Glomerular visceral epithelial cell (primary cell): ENCODE results near the gene NLRC3.
"Not testable (repeated sequence)": the region's sequence is repeated elsewhere in the genome, so short reads cannot be mapped to it uniquely, and the experiment has no call there.

Source experiments
- DNase-seq: peaks from one replicate; pipeline ENCODE4 v3.0.0-alpha.2; 2016; ENCODE audit errors: extremely low spot score

NLRC3 gene, protein sequence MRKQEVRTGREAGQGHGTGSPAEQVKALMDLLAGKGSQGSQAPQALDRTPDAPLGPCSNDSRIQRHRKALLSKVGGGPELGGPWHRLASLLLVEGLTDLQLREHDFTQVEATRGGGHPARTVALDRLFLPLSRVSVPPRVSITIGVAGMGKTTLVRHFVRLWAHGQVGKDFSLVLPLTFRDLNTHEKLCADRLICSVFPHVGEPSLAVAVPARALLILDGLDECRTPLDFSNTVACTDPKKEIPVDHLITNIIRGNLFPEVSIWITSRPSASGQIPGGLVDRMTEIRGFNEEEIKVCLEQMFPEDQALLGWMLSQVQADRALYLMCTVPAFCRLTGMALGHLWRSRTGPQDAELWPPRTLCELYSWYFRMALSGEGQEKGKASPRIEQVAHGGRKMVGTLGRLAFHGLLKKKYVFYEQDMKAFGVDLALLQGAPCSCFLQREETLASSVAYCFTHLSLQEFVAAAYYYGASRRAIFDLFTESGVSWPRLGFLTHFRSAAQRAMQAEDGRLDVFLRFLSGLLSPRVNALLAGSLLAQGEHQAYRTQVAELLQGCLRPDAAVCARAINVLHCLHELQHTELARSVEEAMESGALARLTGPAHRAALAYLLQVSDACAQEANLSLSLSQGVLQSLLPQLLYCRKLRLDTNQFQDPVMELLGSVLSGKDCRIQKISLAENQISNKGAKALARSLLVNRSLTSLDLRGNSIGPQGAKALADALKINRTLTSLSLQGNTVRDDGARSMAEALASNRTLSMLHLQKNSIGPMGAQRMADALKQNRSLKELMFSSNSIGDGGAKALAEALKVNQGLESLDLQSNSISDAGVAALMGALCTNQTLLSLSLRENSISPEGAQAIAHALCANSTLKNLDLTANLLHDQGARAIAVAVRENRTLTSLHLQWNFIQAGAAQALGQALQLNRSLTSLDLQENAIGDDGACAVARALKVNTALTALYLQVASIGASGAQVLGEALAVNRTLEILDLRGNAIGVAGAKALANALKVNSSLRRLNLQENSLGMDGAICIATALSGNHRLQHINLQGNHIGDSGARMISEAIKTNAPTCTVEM

GRCh38 chr16:3577302-3577752, at the start of gene NLRC3:
Gene NLRC3, minus strand, starts transcription at chr16:3577403. Its CDS starts 12,367 bp downstream, at chr16:3565036.
- no peak for DNase-seq

GRCh38 chr16:3625911-3626732, 48.9 kb upstream of the NLRC3 start:
- DNase-seq = no peak

- DNase-seq = no peak
These were observed 48.1 kb upstream of the NLRC3 start for GRCh38 chr16:3625331-3625730.

GRCh38 chr16:3623642-3624041, 46.4 kb upstream of the NLRC3 start:
- DNase-seq = no peak

DNA sequence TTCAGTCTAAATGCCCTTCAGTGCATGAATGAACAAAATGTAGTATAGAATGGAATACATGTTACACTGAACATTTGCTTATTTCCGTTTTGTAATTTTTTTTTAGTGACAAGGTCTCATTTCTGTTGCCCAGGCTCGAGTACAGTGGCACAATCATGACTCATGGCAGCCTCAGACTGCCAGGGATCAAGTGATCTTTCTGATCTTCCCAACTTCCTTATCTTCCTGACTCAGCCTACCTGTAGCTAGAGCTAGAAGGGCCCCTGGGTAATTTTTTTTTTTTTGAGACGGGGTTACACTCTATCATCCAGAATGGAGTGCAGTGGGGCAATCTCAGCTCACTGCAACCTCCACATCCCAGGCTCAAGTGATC, 41.6 kb upstream of the NLRC3 start:
- DNase-seq = no peak

GRCh38 chr16:3612510-3613466, 35.6 kb upstream of the NLRC3 start:
- no peak for DNase-seq

DNA sequence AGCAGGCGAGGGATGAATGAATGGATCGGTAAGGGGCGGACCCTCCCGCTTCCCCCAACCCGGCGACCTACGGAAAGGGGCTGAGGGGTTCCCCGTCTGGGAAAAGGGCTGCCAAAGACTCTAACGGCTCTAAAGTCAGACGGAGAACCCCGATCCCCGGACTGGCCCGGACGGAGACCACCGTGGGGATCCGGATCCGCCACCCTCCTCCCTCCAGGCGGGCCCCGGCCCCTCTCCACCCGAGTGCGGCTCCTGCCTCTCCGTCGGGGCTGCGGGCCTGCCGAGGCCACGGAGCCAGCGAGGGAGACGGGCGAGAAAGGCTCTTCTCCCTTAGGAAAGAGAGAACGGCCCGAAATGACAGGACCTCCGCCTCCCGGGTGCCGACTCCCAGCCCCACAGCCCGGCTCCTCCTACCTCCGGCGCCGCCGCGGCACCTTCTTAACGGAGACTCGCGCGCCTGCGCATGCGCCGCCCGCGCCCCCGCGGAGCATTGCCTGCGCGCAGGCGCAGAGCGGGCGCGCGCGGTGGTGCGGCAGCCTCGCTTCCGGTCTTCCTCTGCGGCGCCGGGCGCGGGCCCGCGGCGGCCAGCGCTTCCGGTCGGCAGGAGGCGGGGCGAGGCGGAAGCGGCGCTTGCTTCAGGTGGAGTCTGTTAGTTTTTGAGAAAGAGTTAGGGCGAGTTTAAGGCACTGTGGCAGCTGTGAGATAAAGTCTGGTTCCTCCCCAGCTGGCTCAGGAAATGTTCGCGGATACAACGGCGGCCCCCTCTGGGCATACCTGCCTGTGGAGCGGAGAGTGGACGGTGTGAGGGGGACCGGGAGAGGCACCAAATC, 34.2 kb upstream of the NLRC3 start, which contains the start of gene SLX4:
Gene SLX4, minus strand, starts transcription at position 461 of the 830 bp plus-strand sequence. CDS start 2,642 bp downstream, outside the sequence.
- DNase-seq = peak; percentile 95

- no peak for DNase-seq
These were observed 33.5 kb upstream of the NLRC3 start for GRCh38 chr16:3610698-3611145.

- no peak for DNase-seq
These were observed 32.9 kb upstream of the NLRC3 start for GRCh38 chr16:3609895-3610697.

DNA sequence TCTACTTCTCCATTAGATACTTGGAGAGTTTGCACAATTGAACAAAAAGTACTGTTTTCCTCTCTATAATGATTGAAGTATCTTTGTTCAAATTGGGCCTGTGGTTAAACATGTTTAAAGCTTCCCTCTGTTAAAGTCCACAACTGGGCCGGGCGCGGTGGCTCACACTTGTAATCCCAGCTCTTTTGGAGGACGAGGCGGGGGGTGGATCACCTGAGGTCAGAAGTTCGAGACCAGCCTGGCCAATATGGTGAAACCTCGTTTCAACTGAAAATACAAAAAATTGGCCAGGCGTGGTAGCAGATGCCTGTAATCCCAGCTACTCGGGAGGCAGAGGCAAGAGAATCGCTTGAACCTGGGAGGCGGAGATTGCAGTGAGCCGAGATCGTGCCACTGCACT, 31.8 kb upstream of the NLRC3 start:
- DNase-seq = not testable (repeated sequence)

DNA sequence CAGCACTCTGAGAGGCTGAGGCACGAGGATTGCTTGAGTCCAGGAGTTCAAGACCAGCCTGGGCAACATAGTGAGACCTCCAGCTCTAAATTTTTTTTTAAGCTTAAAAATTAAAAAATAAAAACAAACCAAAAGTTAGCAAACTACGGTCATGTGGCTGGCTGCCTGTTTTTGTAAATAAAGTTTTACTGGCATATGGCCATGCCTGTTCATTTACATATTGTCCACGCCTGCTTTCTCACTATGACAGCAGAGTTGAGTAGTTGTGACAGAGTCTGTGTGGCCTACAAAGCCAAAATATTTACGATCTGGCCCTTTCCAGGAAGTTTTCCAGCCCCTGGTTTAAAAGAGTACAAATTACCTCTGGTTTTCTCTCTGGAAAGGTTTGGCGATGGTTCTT, 30.9 kb upstream of the NLRC3 start:
- no peak for DNase-seq

DNA sequence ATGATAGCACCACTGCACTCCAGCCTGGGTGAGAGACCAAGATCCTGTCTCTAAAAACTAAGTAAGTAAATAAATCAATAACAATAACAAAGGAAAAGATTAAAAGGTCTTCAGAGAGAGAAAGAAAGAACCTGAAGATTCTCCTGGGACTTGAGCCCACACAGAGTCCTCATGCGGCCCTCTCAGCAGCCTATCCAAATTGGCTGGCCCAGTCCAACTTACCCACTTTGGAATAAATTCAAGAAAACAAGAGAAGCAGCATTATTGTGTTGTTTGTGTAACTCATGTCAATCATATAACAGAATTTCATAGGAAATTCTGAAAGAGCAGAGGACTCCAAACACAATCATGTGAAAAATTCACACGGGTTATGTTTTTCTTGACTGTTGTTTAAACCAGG, 30.4 kb upstream of the NLRC3 start:
- DNase-seq = no peak

- no peak for DNase-seq
These were observed 30.0 kb upstream of the NLRC3 start for GRCh38 chr16:3607161-3607560.

- no peak for DNase-seq
These were observed 29.2 kb upstream of the NLRC3 start for GRCh38 chr16:3606441-3606840.

DNA sequence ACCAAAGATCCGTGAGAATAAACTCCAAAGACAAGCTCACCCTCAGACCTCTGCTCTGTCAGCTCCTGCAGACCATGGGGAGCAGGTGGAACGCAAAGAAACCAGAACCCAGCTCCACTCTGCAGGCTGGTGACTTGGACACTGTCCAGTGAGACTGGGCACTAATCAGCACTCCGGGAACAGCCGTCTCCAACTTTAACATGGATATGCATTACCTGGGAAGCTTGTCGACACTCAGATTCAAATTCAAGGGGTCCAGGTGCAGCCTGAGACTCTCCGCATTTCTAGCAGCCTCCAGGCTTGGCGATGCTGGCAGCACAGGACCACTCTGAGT, 25.1 kb upstream of the NLRC3 start:
- no peak for DNase-seq

DNA sequence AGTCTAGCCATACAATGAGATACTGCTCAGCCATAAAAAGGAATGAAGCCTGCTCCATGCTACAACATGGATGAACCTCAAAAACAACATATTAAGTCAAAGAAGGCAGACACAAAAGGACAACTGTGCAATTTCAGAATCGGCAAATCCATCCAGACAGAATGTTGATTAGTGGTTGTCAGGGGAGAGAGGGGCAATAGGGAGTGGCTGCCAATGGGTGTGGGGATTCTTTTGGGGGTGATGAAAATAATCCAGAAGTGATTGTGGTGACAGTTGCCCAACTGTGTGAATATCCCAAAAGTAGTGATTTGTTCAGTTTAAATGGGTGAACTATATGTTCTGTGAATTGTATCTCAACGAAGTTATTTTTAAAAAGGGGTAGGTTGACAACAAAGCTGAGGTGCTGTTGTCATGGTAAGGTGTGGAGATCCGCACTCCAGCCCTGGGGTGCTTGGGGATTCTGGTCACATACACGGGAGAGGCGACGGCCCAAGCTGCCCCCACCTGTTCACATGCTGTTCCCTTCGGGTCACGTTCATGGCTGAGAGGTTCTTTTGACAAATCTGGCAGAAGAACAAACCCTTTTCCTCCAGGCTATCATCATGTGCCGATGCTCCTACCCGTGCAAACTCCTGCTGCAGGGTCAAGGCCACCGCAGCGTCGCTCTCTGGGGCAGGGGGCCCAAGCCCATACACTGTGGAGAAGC, 24.6 kb upstream of the NLRC3 start:
- DNase-seq = no peak

GRCh38 chr16:3599922-3600321, 22.7 kb upstream of the NLRC3 start:
- DNase-seq = no peak

DNA sequence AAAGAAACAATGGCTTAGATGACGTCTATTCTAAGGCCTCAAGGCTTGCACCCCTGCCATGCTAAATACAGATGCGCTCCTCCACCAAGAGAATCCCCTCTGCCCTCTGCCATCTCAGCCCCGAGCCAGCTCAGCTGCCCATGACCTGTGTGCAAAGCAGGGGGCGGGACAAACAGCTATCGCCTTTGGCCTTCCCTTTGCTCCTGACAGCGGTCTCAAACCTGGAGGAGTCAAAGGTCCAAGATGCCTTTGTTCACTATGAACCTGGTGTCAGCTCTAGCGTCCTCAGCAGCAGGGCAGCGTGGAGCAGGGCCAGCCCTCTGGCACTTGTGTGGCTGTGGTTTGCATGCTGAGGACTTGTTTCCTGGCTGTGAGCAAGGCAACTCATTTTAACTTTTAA, 21.9 kb upstream of the NLRC3 start:
- no peak for DNase-seq
